ENCODE data around the gene PIP5K1B.

PIP5K1B gene

DNA sequence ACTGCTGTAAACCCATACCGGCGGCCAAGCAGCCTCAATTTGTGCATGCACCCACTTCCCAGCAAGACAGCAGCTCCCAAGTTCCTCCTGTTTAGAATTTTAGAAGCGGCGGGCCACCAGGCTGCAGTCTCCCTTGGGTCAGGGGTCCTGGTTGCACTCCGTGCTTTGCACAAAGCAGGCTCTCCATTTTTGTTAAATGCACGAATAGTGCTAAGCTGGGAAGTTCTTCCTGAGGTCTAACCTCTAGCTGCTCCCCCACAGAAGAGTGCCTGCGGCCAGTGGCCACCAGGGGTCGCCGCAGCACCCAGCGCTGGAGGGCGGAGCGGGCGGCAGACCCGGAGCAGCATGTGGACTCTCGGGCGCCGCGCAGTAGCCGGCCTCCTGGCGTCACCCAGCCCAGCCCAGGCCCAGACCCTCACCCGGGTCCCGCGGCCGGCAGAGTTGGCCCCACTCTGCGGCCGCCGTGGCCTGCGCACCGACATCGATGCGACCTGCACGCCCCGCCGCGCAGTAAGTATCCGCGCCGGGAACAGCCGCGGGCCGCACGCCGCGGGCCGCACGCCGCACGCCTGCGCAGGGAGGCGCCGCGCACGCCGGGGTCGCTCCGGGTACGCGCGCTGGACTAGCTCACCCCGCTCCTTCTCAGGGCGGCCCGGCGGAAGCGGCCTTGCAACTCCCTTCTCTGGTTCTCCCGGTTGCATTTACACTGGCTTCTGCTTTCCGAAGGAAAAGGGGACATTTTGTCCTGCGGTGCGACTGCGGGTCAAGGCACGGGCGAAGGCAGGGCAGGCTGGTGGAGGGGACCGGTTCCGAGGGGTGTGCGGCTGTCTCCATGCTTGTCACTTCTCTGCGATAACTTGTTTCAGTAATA, 330.6 kb downstream of the PIP5K1B start, which contains the start of gene FXN:
FXN (plus strand) TSS at position 315 of the 871 bp plus-strand sequence; CDS start at position 346, 31 bp downstream.
- peak within 1 kb of the TSS; percentile 84 for H3K4me3 ChIP-seq (ENCODE audit: low read depth, low read length)
- DNase-seq (ENCODE audit: low read depth, low spot score) = peak; percentile 81
- TF ChIP-seq CTCF (IDR thresholded peaks at IDR 0.05; ENCODE audit: low read depth, low read length) = peak; percentile 98
- in situ Hi-C loops (cut with HindIII; ENCODE audit: low sequenced_read_pairs) = no loop called here

- peak overlapping the region; percentile 84 for H3K4me3 ChIP-seq (ENCODE audit: low read depth, low read length)
- in situ Hi-C loops (cut with HindIII; ENCODE audit: low sequenced_read_pairs) = no loop called here
- no peak for TF ChIP-seq CTCF (IDR thresholded peaks at IDR 0.05; ENCODE audit: low read depth, low read length)
- no peak for DNase-seq (ENCODE audit: low read depth, low spot score)
Measured at GRCh38 chr9:69036309-69036708, 331.3 kb downstream of the PIP5K1B start.

- DNase-seq (ENCODE audit: low read depth, low spot score) = no peak
- in situ Hi-C loops (cut with HindIII; ENCODE audit: low sequenced_read_pairs) = no loop called here
- TF ChIP-seq CTCF (IDR thresholded peaks at IDR 0.05; ENCODE audit: low read depth, low read length) = no peak
- H3K4me3 ChIP-seq (ENCODE audit: low read depth, low read length) = peak overlapping the region; percentile 84
Measured at GRCh38 chr9:69036799-69037198, 331.8 kb downstream of the PIP5K1B start.

GRCh38 chr9:69040646-69041045, 335.6 kb downstream of the PIP5K1B start:
- DNase-seq (ENCODE audit: low read depth, low spot score) = no peak
- in situ Hi-C loops (cut with HindIII; ENCODE audit: low sequenced_read_pairs) = no loop called here
- H3K4me3 ChIP-seq (ENCODE audit: low read depth, low read length) = no peak overlapping the region
- no peak for TF ChIP-seq CTCF (IDR thresholded peaks at IDR 0.05; ENCODE audit: low read depth, low read length)

GRCh38 chr9:69044240-69045219, 339.5 kb downstream of the PIP5K1B start:
- in situ Hi-C loops (cut with HindIII; ENCODE audit: low sequenced_read_pairs) = no loop called here
- H3K4me3 ChIP-seq (ENCODE audit: low read depth, low read length) = no peak overlapping the region
- DNase-seq (ENCODE audit: low read depth, low spot score) = peak; percentile 80
- no peak for TF ChIP-seq CTCF (IDR thresholded peaks at IDR 0.05; ENCODE audit: low read depth, low read length)

DNA sequence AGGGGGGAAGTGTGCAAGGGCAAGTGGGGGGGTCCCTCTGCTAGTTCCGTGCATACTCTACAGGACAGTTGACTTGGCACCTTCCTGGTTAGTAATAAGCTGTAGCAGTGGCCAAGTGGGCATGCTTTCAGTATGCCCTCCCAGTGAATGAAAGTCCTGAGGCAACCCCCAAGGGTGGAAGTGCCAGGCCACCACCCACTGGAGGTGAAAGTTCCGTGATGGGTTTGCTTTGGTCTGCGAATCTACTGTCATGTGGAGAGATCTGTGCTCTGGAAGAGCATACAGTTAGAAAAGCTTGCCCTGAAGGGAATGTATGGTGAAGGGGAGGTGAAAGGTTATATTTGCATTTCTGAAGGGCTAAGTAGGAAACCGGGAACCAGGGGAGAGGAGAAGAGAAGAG, 340.8 kb downstream of the PIP5K1B start:
- in situ Hi-C loops (cut with HindIII; ENCODE audit: low sequenced_read_pairs) = no loop called here
- no peak overlapping the region for H3K4me3 ChIP-seq (ENCODE audit: low read depth, low read length)
- TF ChIP-seq CTCF (IDR thresholded peaks at IDR 0.05; ENCODE audit: low read depth, low read length) = no peak

More for the DNA sequence above, 340.8 kb downstream of the PIP5K1B start:
- no peak for DNase-seq (ENCODE audit: low read depth, low spot score)

Measured in astrocyte of the spinal cord (primary cell).